ENCODE results near the gene NOP16. TPM values are rescaled to one million over a fixed set of nuclear protein-coding genes. Genes with fewer than 3 reads are reported as not detected.

The NOP16 gene
- total and polyA plus RNA-seq, 2 of the 13 experiments (the other 11 are each of a cell fraction or from before 2014, with no cell fraction given), result 43.3 to 48.4 TPM

DNA sequence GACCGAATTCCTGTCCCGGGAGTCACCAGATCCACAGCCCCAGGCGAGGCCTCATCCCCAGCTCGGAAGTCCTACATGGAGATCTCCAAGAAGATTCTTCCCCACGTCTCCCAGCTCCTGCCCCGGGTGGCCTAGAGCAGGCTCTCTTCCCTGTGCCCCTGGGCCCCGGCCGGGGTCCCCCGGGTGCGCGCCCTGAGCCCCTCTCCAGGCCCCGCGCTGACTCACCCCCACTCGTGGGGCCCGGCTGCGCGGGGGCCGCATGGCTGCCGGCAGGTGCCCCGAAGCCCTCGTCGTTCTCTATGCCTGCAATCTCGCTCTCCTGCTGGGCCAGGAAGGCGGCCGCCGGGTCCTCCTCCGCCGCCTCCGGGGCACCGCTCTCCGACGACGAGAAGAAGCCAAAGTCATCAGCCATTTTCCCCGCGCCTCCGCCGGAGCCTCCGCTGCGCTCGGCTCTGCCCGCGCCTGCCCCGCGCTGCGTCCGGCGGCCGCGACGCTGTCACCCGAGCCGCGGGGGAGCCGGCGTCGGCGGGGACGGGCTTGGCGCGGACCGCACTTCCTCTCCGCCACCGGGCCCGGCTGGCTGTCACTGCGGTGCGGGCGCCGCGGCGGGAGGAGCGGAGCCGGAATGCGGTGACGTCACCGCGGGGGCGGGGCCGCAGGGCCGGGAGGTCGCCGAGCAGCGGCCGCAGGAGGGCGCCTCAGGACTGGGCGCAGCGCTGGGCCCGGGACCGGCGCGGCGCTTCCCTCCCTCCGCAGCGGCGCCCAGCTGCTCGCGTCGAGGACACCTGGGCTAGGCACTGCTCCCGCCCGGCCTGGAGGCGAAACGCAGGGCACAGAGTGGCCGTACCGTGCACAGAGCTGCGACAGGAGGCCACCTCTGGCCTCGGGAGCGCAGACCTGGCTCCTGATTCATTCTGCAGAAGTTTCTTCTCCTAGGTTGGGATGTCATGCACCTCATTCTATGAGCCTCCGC lies 27.8 kb upstream of the NOP16 start, which contains the start of gene CLTB (continued):
- TF ChIP-seq, protein P1, sequence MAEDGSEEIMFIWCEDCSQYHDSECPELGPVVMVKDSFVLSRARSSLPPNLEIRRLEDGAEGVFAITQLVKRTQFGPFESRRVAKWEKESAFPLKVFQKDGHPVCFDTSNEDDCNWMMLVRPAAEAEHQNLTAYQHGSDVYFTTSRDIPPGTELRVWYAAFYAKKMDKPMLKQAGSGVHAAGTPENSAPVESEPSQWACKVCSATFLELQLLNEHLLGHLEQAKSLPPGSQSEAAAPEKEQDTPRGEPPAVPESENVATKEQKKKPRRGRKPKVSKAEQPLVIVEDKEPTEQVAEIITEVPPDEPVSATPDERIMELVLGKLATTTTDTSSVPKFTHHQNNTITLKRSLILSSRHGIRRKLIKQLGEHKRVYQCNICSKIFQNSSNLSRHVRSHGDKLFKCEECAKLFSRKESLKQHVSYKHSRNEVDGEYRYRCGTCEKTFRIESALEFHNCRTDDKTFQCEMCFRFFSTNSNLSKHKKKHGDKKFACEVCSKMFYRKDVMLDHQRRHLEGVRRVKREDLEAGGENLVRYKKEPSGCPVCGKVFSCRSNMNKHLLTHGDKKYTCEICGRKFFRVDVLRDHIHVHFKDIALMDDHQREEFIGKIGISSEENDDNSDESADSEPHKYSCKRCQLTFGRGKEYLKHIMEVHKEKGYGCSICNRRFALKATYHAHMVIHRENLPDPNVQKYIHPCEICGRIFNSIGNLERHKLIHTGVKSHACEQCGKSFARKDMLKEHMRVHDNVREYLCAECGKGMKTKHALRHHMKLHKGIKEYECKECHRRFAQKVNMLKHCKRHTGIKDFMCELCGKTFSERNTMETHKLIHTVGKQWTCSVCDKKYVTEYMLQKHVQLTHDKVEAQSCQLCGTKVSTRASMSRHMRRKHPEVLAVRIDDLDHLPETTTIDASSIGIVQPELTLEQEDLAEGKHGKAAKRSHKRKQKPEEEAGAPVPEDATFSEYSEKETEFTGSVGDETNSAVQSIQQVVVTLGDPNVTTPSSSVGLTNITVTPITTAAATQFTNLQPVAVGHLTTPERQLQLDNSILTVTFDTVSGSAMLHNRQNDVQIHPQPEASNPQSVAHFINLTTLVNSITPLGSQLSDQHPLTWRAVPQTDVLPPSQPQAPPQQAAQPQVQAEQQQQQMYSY (CRISPR knock-in tag; IDR thresholded peaks at IDR 0.05), result peak; percentile 71
- TF ChIP-seq KLF12 (CRISPR knock-in tag; IDR thresholded peaks at IDR 0.05; ENCODE audit: borderline replicate concordance) (no peak), IRX3 (CRISPR knock-in tag; IDR thresholded peaks at IDR 0.05; ENCODE audit: borderline replicate concordance, low read depth) (0 out of 2 replicates have a peak, but pooled peaks have one; percentile 33), GATAD1 (CRISPR knock-in tag; IDR thresholded peaks at IDR 0.05) (peak; percentile 79), CERS6 (CRISPR knock-in tag; IDR thresholded peaks at IDR 0.05) (no peak), ZNF367 (CRISPR knock-in tag; IDR thresholded peaks at IDR 0.05; ENCODE audit: borderline replicate concordance) (no peak), ZNF788 (CRISPR knock-in tag; IDR thresholded peaks at IDR 0.05; ENCODE audit: borderline replicate concordance) (peak; percentile 79; the same call in 1 of the 2 replicates), ZNF121 (CRISPR knock-in tag; IDR thresholded peaks at IDR 0.05) (0 out of 2 replicates have a peak, but pooled peaks have one; percentile 46), BRD4 (CRISPR knock-in tag; IDR thresholded peaks at IDR 0.05) (no peak), PHF20 (CRISPR knock-in tag; IDR thresholded peaks at IDR 0.05) (peak; percentile 36; the same call in 1 of the 2 replicates), MIXL1 (CRISPR knock-in tag; IDR thresholded peaks at IDR 0.05) (peak; percentile 52; the same call in 1 of the 2 replicates), NR3C1 (CRISPR knock-in tag; IDR thresholded peaks at IDR 0.05) (no peak), ZNF432 (CRISPR knock-in tag; IDR thresholded peaks at IDR 0.05; ENCODE audit: borderline replicate concordance) (no peak), ZMAT3 (CRISPR knock-in tag; conservative IDR thresholded peaks at IDR 0.05) (no peak), NCOA1 (CRISPR knock-in tag; IDR thresholded peaks at IDR 0.05) (no peak), ZNF510 (CRISPR knock-in tag; IDR thresholded peaks at IDR 0.05; ENCODE audit: low read depth) (no peak; the same call in 1 of the 2 replicates), ADNP (CRISPR knock-in tag; IDR thresholded peaks at IDR 0.05) (no peak), NFE2L2 (IDR thresholded peaks at IDR 0.05; ENCODE audit: low read length) (no peak), CBX5 (CRISPR knock-in tag; IDR thresholded peaks at IDR 0.05; ENCODE audit: borderline replicate concordance) (peak; percentile 52; the same call in 1 of the 2 replicates), CSRNP1 (CRISPR knock-in tag; IDR thresholded peaks at IDR 0.05) (no peak; the same call in 1 of the 2 replicates)
- TF ChIP-seq, protein P2, sequence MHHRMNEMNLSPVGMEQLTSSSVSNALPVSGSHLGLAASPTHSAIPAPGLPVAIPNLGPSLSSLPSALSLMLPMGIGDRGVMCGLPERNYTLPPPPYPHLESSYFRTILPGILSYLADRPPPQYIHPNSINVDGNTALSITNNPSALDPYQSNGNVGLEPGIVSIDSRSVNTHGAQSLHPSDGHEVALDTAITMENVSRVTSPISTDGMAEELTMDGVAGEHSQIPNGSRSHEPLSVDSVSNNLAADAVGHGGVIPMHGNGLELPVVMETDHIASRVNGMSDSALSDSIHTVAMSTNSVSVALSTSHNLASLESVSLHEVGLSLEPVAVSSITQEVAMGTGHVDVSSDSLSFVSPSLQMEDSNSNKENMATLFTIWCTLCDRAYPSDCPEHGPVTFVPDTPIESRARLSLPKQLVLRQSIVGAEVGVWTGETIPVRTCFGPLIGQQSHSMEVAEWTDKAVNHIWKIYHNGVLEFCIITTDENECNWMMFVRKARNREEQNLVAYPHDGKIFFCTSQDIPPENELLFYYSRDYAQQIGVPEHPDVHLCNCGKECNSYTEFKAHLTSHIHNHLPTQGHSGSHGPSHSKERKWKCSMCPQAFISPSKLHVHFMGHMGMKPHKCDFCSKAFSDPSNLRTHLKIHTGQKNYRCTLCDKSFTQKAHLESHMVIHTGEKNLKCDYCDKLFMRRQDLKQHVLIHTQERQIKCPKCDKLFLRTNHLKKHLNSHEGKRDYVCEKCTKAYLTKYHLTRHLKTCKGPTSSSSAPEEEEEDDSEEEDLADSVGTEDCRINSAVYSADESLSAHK (CRISPR knock-in tag; IDR thresholded peaks at IDR 0.05; ENCODE audit: borderline replicate concordance), result no peak
